ENCODE measurements around the gene CRYGB.

DNA sequence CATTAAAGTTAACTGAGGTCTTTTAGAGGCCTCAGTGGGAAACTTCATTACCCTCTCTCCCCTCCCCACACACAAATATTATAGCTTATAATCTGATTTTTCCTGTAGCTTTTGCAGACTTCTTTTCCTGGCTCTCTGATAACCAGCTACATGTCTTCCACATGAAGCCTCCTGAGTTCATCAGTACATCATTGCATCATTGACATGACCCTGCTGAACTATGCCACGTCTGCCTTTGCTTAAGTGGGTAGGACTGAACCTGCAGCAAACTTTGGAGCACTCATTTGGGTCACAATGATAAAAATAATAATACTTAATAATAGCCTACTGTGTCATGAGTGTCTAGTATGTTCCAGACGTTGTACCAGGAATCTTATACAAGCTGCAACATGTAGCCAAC lies 10.5 kb upstream of the CRYGB start:
- TF ChIP-seq, protein P1, sequence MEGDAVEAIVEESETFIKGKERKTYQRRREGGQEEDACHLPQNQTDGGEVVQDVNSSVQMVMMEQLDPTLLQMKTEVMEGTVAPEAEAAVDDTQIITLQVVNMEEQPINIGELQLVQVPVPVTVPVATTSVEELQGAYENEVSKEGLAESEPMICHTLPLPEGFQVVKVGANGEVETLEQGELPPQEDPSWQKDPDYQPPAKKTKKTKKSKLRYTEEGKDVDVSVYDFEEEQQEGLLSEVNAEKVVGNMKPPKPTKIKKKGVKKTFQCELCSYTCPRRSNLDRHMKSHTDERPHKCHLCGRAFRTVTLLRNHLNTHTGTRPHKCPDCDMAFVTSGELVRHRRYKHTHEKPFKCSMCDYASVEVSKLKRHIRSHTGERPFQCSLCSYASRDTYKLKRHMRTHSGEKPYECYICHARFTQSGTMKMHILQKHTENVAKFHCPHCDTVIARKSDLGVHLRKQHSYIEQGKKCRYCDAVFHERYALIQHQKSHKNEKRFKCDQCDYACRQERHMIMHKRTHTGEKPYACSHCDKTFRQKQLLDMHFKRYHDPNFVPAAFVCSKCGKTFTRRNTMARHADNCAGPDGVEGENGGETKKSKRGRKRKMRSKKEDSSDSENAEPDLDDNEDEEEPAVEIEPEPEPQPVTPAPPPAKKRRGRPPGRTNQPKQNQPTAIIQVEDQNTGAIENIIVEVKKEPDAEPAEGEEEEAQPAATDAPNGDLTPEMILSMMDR (IDR thresholded peaks at IDR 0.05) = no peak
- TF ChIP-seq EP300 (IDR thresholded peaks at IDR 0.05; ENCODE audit: borderline replicate concordance in 1 of 2, low read depth in 1 of 2, low read length in 1 of 2) (no peak), SIN3A (IDR thresholded peaks at IDR 0.05; ENCODE audit: borderline replicate concordance, low read depth, low read length) (no peak), YY1 (IDR thresholded peaks at IDR 0.05; ENCODE audit: low read depth) (no peak), POLR2AphosphoS5 (IDR thresholded peaks at IDR 0.05; ENCODE audit: low read depth, low read length) (no peak), MEF2A (IDR thresholded peaks at IDR 0.05; ENCODE audit: borderline replicate concordance, low read depth) (no peak), NFIC (IDR thresholded peaks at IDR 0.05; ENCODE audit: borderline replicate concordance) (no peak), GATA2 (CRISPR knock-in tag; IDR thresholded peaks at IDR 0.05) (no peak), GABPA (IDR thresholded peaks at IDR 0.05; ENCODE audit: low read depth) (no peak), RAD21 (IDR thresholded peaks at IDR 0.05; ENCODE audit: low read length) (no peak)
- TF ChIP-seq, protein P2, sequence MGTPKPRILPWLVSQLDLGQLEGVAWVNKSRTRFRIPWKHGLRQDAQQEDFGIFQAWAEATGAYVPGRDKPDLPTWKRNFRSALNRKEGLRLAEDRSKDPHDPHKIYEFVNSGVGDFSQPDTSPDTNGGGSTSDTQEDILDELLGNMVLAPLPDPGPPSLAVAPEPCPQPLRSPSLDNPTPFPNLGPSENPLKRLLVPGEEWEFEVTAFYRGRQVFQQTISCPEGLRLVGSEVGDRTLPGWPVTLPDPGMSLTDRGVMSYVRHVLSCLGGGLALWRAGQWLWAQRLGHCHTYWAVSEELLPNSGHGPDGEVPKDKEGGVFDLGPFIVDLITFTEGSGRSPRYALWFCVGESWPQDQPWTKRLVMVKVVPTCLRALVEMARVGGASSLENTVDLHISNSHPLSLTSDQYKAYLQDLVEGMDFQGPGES (IDR thresholded peaks at IDR 0.05; ENCODE audit: low read depth, low read length) = no peak
- TF ChIP-seq, protein P3, sequence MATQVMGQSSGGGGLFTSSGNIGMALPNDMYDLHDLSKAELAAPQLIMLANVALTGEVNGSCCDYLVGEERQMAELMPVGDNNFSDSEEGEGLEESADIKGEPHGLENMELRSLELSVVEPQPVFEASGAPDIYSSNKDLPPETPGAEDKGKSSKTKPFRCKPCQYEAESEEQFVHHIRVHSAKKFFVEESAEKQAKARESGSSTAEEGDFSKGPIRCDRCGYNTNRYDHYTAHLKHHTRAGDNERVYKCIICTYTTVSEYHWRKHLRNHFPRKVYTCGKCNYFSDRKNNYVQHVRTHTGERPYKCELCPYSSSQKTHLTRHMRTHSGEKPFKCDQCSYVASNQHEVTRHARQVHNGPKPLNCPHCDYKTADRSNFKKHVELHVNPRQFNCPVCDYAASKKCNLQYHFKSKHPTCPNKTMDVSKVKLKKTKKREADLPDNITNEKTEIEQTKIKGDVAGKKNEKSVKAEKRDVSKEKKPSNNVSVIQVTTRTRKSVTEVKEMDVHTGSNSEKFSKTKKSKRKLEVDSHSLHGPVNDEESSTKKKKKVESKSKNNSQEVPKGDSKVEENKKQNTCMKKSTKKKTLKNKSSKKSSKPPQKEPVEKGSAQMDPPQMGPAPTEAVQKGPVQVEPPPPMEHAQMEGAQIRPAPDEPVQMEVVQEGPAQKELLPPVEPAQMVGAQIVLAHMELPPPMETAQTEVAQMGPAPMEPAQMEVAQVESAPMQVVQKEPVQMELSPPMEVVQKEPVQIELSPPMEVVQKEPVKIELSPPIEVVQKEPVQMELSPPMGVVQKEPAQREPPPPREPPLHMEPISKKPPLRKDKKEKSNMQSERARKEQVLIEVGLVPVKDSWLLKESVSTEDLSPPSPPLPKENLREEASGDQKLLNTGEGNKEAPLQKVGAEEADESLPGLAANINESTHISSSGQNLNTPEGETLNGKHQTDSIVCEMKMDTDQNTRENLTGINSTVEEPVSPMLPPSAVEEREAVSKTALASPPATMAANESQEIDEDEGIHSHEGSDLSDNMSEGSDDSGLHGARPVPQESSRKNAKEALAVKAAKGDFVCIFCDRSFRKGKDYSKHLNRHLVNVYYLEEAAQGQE (IDR thresholded peaks at IDR 0.05; ENCODE audit: low read depth, low read length) = no peak
- TF ChIP-seq, protein P4, sequence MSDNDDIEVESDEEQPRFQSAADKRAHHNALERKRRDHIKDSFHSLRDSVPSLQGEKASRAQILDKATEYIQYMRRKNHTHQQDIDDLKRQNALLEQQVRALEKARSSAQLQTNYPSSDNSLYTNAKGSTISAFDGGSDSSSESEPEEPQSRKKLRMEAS (IDR thresholded peaks at IDR 0.05; ENCODE audit: low read depth) = no peak
